OCI-LY3 (cell line): Measurements from ENCODE around the gene EXOC6.

Experiments used
- H2AFZ ChIP-seq: fragments of 200-600, 300-600 bp; shearing (Covaris generic); 2 replicates; pipeline ENCODE4 v1.6.0; 2014; ENCODE audit warnings: antibody characterized with exemption, low read depth, low read length
- H3K27ac ChIP-seq: fragments of 200-600, 300-600 bp; sonication (generic); 2 replicates; pipeline ENCODE4 v1.5.1; 2014; ENCODE audit warnings: mild to moderate bottlenecking, low read length, moderate library complexity, mixed read lengths
- H3K27me3 ChIP-seq: fragments of 200-600, 300-600 bp; sonication (generic); 2 replicates; pipeline ENCODE4 v1.6.1; 2014; ENCODE audit warnings: low read depth, low read length, mixed read lengths
- H3K36me3 ChIP-seq: fragments of 200-600, 300-600 bp; sonication (generic); replicated peaks from 2 replicates; pipeline ENCODE3; 2014; ENCODE audit warnings: low read depth, low read length, mixed read lengths
- H3K4me1 ChIP-seq: fragments of 300-600, 200-600 bp; sonication (generic); 2 replicates; pipeline ENCODE4 v1.6.1; 2014; ENCODE audit warnings: low read length, mixed read lengths
- H3K4me2 ChIP-seq: fragments of 200-600, 300-600 bp; sonication (generic); 2 replicates; pipeline ENCODE4 v1.6.1; 2014; ENCODE audit warnings: low read length, mixed read lengths
- H3K4me3 ChIP-seq: fragments of 300-600, 200-600 bp; sonication (generic); 2 replicates; pipeline ENCODE4 v1.5.1; 2014; ENCODE audit warnings: antibody characterized with exemption, mild to moderate bottlenecking, low read length, moderate library complexity
- H3K79me2 ChIP-seq: fragments of 300-600, 200-600 bp; shearing (Covaris generic); 2 replicates; pipeline ENCODE4 v1.6.1; 2014; ENCODE audit warnings: mild to moderate bottlenecking, low read length, mixed read lengths
- H3K9ac ChIP-seq: fragments of 300-600, 200-600 bp; shearing (Covaris generic); 2 replicates; pipeline ENCODE4 v1.6.0; 2014; ENCODE audit warnings: mild to moderate bottlenecking, low read length, moderate library complexity
- H3K9me3 ChIP-seq: fragments of 200-600, 300-600 bp; shearing (Covaris generic); 2 replicates; pipeline ENCODE4 v1.6.1; 2014; ENCODE audit warnings: low read length, mixed read lengths; ENCODE audit not compliant: insufficient read depth
- H4K20me1 ChIP-seq: fragments of 200-600, 300-600 bp; sonication (generic); 2 replicates; pipeline ENCODE4 v1.6.1; 2016; ENCODE audit warnings: low read length, mixed read lengths; ENCODE audit not compliant: insufficient read depth
- EZH2phosphoT487 ChIP-seq: fragments of 200-600 bp; shearing (Covaris generic); IDR thresholded peaks from 2 replicates; pipeline ENCODE4 v1.6.1; 2018; ENCODE audit warnings: antibody characterized with exemption, mixed run types, low read depth
- TF ChIP-seq, protein P1 (sequence below): fragments of 200-600, 300-600 bp; sonication (generic); IDR thresholded peaks from 2 replicates; pipeline ENCODE4 v1.5.1; 2014; ENCODE audit warnings: antibody characterized with exemption, low read length, low read depth

The EXOC6 gene

DNA sequence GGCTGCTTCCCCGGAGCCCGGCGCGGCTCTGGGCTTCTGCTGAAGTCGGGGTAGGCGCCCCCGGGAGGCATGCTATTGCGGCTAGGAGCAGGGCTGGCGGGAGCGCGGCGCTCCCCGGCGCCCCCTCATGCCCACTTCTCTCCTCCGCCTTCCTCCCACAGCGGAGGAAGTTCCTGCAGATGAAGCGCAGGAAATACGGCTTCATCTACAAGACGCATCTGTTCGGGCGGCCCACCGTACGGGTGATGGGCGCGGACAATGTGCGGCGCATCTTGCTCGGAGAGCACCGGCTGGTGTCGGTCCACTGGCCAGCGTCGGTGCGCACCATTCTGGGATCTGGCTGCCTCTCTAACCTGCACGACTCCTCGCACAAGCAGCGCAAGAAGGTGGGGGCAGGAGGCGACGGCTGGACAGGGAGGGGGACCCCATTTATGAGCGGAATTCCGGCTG, 225.9 kb downstream of the EXOC6 start:
- Histone ChIP-seq H3K27ac (no peak overlapping the region), H3K79me2 (no peaks in the 10 kb centered on the region), H3K9ac (no peak overlapping the region), H4K20me1 (no peaks in the 10 kb centered on the region), H3K9me3 (no peaks in the 10 kb centered on the region), H3K4me1 (peaks cover 8% of the 10 kb centered on the region), H3K27me3 (0 out of 2 replicates have a peak, but pooled peaks cover 3% of the 10 kb centered on the region), H3K36me3 (no peaks in the 10 kb centered on the region), H3K4me2 (no peak overlapping the region), H2AFZ (no peak overlapping the region), H3K4me3 (no peak overlapping the region)
- TF ChIP-seq, protein P1, sequence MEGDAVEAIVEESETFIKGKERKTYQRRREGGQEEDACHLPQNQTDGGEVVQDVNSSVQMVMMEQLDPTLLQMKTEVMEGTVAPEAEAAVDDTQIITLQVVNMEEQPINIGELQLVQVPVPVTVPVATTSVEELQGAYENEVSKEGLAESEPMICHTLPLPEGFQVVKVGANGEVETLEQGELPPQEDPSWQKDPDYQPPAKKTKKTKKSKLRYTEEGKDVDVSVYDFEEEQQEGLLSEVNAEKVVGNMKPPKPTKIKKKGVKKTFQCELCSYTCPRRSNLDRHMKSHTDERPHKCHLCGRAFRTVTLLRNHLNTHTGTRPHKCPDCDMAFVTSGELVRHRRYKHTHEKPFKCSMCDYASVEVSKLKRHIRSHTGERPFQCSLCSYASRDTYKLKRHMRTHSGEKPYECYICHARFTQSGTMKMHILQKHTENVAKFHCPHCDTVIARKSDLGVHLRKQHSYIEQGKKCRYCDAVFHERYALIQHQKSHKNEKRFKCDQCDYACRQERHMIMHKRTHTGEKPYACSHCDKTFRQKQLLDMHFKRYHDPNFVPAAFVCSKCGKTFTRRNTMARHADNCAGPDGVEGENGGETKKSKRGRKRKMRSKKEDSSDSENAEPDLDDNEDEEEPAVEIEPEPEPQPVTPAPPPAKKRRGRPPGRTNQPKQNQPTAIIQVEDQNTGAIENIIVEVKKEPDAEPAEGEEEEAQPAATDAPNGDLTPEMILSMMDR = no peak
- no peak for TF ChIP-seq EZH2phosphoT487

DNA sequence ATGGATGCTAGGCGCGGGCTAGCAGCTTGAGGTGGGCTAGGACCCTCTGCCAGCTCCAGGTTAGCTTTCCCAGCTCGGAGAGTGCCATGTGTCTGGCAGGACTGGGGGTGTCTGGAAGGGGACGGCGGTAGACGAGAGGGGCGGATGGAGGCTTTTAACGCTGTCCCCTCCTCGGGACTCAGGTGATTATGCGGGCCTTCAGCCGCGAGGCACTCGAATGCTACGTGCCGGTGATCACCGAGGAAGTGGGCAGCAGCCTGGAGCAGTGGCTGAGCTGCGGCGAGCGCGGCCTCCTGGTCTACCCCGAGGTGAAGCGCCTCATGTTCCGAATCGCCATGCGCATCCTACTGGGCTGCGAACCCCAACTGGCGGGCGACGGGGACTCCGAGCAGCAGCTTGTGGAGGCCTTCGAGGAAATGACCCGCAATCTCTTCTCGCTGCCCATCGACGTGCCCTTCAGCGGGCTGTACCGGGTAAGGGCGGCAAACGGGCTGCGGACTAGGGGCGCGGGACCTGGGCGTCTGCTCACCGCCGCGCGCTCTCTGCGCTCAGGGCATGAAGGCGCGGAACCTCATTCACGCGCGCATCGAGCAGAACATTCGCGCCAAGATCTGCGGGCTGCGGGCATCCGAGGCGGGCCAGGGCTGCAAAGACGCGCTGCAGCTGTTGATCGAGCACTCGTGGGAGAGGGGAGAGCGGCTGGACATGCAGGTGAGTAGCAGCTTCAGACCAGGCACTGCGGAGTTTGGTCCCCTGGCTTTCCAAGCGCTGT, 226.5 kb downstream of the EXOC6 start:
- no peak overlapping the region for H3K4me2 ChIP-seq
- no peaks in the 10 kb centered on the region for H3K79me2 ChIP-seq
- H3K27me3 ChIP-seq = 0 out of 2 replicates have a peak, but pooled peaks cover 3% of the 10 kb centered on the region
- H4K20me1 ChIP-seq = no peaks in the 10 kb centered on the region
- no peaks in the 10 kb centered on the region for H3K36me3 ChIP-seq
- no peak overlapping the region for H3K4me3 ChIP-seq
- H3K27ac ChIP-seq = no peak overlapping the region
- no peak for TF ChIP-seq EZH2phosphoT487
- TF ChIP-seq, protein P1 = no peak
- peaks cover 8% of the 10 kb centered on the region for H3K4me1 ChIP-seq
- no peaks in the 10 kb centered on the region for H3K9me3 ChIP-seq
- no peak overlapping the region for H3K9ac ChIP-seq
- H2AFZ ChIP-seq = no peak overlapping the region

DNA sequence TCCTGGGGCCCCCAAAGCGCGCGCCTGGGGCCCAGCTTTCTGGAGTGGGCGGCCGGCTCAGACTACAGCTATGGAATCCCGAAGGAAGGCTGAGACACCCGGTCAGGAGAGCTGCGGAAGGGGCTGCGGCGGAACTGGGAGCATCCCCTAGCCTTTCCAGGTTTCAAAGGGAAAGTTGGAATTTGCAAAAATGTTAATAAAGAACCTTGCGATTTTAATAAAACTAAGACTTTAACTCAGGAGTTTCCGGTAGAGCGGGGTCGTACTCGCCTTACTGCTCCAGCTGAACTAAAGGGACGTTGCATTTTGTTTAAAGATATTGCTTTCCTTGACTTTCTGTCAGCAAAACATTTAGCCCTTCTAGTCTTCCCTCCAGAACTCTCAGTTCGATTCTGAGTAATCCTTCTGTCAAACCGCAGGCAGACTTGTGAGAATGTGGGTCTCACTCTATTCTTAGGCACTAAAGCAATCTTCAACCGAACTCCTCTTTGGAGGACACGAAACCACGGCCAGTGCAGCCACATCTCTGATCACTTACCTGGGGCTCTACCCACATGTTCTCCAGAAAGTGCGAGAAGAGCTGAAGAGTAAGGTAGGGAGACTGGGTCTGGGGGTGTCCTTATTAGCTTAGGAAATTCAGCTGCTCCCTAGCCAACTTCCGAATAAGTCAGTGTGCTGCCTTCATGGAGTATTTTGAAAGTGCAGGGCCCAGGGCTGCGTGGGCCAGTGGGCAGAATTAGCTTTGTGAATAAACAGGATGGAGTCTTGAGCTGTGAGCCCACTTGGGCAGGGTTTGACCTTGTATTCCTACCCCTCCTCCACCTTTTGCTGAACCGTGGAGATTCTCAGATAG, 227.3 kb downstream of the EXOC6 start:
- H3K79me2 ChIP-seq = no peaks in the 10 kb centered on the region
- no peaks in the 10 kb centered on the region for H3K36me3 ChIP-seq
- 0 out of 2 replicates have a peak, but pooled peaks cover 3% of the 10 kb centered on the region for H3K27me3 ChIP-seq
- no peaks in the 10 kb centered on the region for H3K9me3 ChIP-seq
- H3K4me1 ChIP-seq = peaks cover 12% of the 10 kb centered on the region
- H4K20me1 ChIP-seq = no peaks in the 10 kb centered on the region
- H3K4me3 ChIP-seq = no peak overlapping the region
- no peak overlapping the region for H2AFZ ChIP-seq
- no peak for TF ChIP-seq EZH2phosphoT487
- TF ChIP-seq, protein P1 = no peak
- no peak overlapping the region for H3K9ac ChIP-seq
- peak overlapping the region; percentile 16; the same call in 1 of the 2 replicates for H3K4me2 ChIP-seq
- no peak overlapping the region for H3K27ac ChIP-seq

DNA sequence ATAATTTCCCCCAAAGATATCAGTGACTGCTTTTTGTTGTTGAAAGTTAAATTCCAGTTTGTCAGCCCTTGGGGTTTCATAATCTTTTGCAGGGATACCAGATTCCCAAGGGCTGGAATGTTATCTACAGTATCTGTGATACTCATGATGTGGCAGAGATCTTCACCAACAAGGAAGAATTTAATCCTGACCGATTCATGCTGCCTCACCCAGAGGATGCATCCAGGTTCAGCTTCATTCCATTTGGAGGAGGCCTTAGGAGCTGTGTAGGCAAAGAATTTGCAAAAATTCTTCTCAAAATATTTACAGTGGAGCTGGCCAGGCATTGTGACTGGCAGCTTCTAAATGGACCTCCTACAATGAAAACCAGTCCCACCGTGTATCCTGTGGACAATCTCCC, 228.6 kb downstream of the EXOC6 start:
- H3K9ac ChIP-seq = no peak overlapping the region
- no peaks in the 10 kb centered on the region for H3K36me3 ChIP-seq
- H3K27me3 ChIP-seq = 0 out of 2 replicates have a peak, but pooled peaks cover 3% of the 10 kb centered on the region
- no peak overlapping the region for H3K27ac ChIP-seq
- no peaks in the 10 kb centered on the region for H3K9me3 ChIP-seq
- no peak overlapping the region for H3K4me3 ChIP-seq
- no peaks in the 10 kb centered on the region for H4K20me1 ChIP-seq
- TF ChIP-seq, protein P1 = no peak
- TF ChIP-seq EZH2phosphoT487 = no peak
- no peak overlapping the region for H3K4me2 ChIP-seq
- H3K79me2 ChIP-seq = no peaks in the 10 kb centered on the region
- no peak overlapping the region for H2AFZ ChIP-seq
- peaks cover 12% of the 10 kb centered on the region for H3K4me1 ChIP-seq
